OCI-LY7 (cell line): ENCODE data around the gene RAF1. TPM values are rescaled to one million over a fixed set of nuclear protein-coding genes. Genes with fewer than 3 reads are reported as not detected.

Experiments used
- BruUV-seq: library from RNA; stranded (reverse); fragments of 400-500 nt; replicated peaks from 2 replicates; lab custom pipeline; 2021; lab: Mats Ljungman, UMichigan
- CTCF ChIA-PET: fragments of 300-600 bp; sonication (Branson Sonifier 250); formaldehyde crosslinking; loops from one replicate; lab custom pipeline; 2022; ENCODE audit warnings: antibody characterized with exemption; ENCODE audit not compliant: unreplicated experiment; lab: Charles Lee
- POLR2A ChIA-PET: fragments of 300-600 bp; sonication (Branson Sonifier 250); formaldehyde crosslinking; loops from one replicate; lab custom pipeline; 2022; ENCODE audit warnings: antibody characterized with exemption; lab: Charles Lee
- DNase-seq: peaks from one replicate; pipeline ENCODE4 v3.0.0-alpha.2; 2015; ENCODE audit warnings: low spot score
- H2AFZ ChIP-seq: fragments of 200-600 bp; sonication (generic), shearing (Covaris generic); 2 replicates; pipeline ENCODE4 v1.6.1; 2014; ENCODE audit warnings: mild to moderate bottlenecking, antibody characterized with exemption, low read length, moderate library complexity
- H3K27ac ChIP-seq: fragments of 200-600 bp; sonication (generic); 2 replicates; pipeline ENCODE4 v1.5.1; 2014; ENCODE audit warnings: mixed run types, low read depth, mild to moderate bottlenecking, moderate library complexity, low read length, inconsistent platforms; ENCODE audit not compliant: poor library complexity, severe bottlenecking
- H3K36me3 ChIP-seq: fragments of 200-600 bp; sonication (generic); 2 replicates; pipeline ENCODE4 v1.6.1; 2014; ENCODE audit warnings: mild to moderate bottlenecking, antibody characterized with exemption, low read length, moderate library complexity, mixed read lengths; ENCODE audit not compliant: insufficient read depth
- H3K4me1 ChIP-seq: fragments of 200-600 bp; sonication (generic); 2 replicates; pipeline ENCODE4 v1.5.1; 2014; ENCODE audit warnings: mild to moderate bottlenecking, low read length; ENCODE audit not compliant: insufficient read depth, poor library complexity, severe bottlenecking
- H3K4me2 ChIP-seq: fragments of 200-600 bp; sonication (generic); 2 replicates; pipeline ENCODE4 v1.6.1; 2014; ENCODE audit warnings: mild to moderate bottlenecking, low read length
- H3K4me3 ChIP-seq: fragments of 200-600 bp; sonication (generic); 2 replicates; pipeline ENCODE4 v1.5.1; 2014; ENCODE audit warnings: mild to moderate bottlenecking, low read depth, low read length; ENCODE audit not compliant: poor library complexity, severe bottlenecking
- H3K79me2 ChIP-seq: fragments of 200-600 bp; sonication (generic); 2 replicates; pipeline ENCODE4 v1.6.1; 2016; ENCODE audit warnings: low read depth, mild to moderate bottlenecking, low read length, moderate library complexity, mixed read lengths; ENCODE audit not compliant: insufficient read depth
- H3K9me2 ChIP-seq: fragments of 200-600 bp; sonication (generic); 2 replicates; pipeline ENCODE4 v1.6.1; 2016; ENCODE audit warnings: mild to moderate bottlenecking, low read length, mixed read lengths; ENCODE audit not compliant: insufficient read depth
- H3K9me3 ChIP-seq: fragments of 200-600 bp; sonication (generic); 2 replicates; pipeline ENCODE4 v1.6.1; 2014; ENCODE audit warnings: mild to moderate bottlenecking, mixed run types, low read length, mixed read lengths
- H4K20me1 ChIP-seq: fragments of 200-600 bp; sonication (generic); 2 replicates; pipeline ENCODE4 v1.6.1; 2014; ENCODE audit warnings: mild to moderate bottlenecking, antibody characterized with exemption, low read length, moderate library complexity, mixed read lengths; ENCODE audit not compliant: insufficient read depth
- EZH2phosphoT487 ChIP-seq: fragments of 200-600 bp; sonication (generic); IDR thresholded peaks from 2 replicates; pipeline ENCODE4 v1.6.1; 2018; ENCODE audit warnings: low read depth, borderline replicate concordance, mild to moderate bottlenecking, mixed run types, antibody characterized with exemption, low read length, moderate library complexity, mixed read lengths
- intact Hi-C: fragments of 100-400 bp; cut with micrococcal nuclease; formaldehyde crosslinking; loops from one replicate; pipeline ENCODE4 v1.10.0; 2022; ENCODE audit not compliant: unreplicated experiment
- total RNA-seq, 2 experiments: library from RNA; depleted of rRNA in 1 of 2; stranded (reverse); fragments of >200 nt in 1 of 2; shearing (Covaris generic) in 1 of 2; gene quantifications; 2 replicates each; pipeline ENCODE4 v1.2.3, GENCODE V29; 2014 to 2022
- TF ChIP-seq, protein P1 (sequence below): fragments of 200-600 bp; sonication (generic); conservative IDR thresholded peaks from 2 replicates; pipeline ENCODE4 v1.5.1; 2014; ENCODE audit warnings: mild to moderate bottlenecking, antibody characterized with exemption, low read length, moderate library complexity, mixed read lengths

Gene RAF1
- total RNA-seq, 2 experiments from 2014 or later: 88.0 to 90.8 TPM

DNA sequence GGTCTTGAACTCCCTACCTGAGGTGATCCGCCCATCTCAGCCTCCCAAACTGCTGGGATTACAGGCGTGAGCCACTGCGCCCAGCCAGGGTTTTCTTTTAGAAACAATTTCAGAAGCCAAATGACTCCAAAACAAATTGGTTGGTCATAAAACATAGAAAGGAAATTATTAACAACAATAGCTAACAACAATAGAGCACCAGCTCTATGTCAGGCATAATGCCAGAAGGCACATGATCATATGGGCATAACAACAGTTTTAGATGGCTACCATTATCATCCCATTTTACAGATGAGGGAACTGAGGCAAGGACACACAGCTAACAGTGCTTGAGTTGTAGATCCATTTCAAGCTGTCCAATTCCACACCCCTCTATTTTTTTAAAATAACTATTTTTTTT is 22.2 kb upstream of the RAF1 start:
- H3K9me3 ChIP-seq: no peaks in the 10 kb centered on the region
- no peak overlapping the region for H2AFZ ChIP-seq
- ChIA-PET POLR2A (no interaction called here), CTCF (no interaction called here)
- no peak overlapping the region for H3K27ac ChIP-seq
- BruUV-seq: no TSS peak
- H3K9me2 ChIP-seq: no peaks in the 10 kb centered on the region
- no peak overlapping the region for H3K4me3 ChIP-seq
- H3K4me1 ChIP-seq: no peaks in the 10 kb centered on the region
- no peak for DNase-seq
- H4K20me1 ChIP-seq: no peaks in the 10 kb centered on the region
- H3K79me2 ChIP-seq: no peaks in the 10 kb centered on the region
- TF ChIP-seq EZH2phosphoT487: no peak
- TF ChIP-seq, protein P1, sequence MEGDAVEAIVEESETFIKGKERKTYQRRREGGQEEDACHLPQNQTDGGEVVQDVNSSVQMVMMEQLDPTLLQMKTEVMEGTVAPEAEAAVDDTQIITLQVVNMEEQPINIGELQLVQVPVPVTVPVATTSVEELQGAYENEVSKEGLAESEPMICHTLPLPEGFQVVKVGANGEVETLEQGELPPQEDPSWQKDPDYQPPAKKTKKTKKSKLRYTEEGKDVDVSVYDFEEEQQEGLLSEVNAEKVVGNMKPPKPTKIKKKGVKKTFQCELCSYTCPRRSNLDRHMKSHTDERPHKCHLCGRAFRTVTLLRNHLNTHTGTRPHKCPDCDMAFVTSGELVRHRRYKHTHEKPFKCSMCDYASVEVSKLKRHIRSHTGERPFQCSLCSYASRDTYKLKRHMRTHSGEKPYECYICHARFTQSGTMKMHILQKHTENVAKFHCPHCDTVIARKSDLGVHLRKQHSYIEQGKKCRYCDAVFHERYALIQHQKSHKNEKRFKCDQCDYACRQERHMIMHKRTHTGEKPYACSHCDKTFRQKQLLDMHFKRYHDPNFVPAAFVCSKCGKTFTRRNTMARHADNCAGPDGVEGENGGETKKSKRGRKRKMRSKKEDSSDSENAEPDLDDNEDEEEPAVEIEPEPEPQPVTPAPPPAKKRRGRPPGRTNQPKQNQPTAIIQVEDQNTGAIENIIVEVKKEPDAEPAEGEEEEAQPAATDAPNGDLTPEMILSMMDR: no peak
- no peaks in the 10 kb centered on the region for H3K36me3 ChIP-seq
- H3K4me2 ChIP-seq: no peak overlapping the region
- intact Hi-C loops: no loop called here

DNA sequence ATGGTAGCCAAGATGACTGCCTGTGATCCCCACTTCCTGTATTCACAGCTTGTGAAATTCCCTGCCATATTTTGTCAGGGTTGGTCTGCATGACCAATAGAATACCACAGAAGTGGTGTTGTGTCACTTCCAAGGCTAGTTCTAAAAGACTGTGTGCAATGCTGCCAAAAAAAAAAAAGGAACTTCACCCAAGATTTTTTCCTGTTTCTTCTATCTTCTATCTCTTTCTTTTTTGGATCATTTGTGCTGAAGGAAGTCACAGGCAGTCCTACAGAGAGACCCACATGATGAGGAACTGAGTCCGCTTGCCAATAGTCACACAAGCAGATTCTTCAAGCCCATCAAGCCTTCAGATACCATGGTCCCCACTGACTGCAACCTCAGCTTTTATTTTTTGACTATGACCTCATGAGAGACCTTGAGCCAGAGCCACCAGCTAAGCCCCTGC is 18.1 kb upstream of the RAF1 start:
- TF ChIP-seq EZH2phosphoT487: no peak
- TF ChIP-seq, protein P1: no peak
- Histone ChIP-seq H3K27ac (no peak overlapping the region), H3K4me2 (no peak overlapping the region), H3K79me2 (no peaks in the 10 kb centered on the region), H3K4me1 (no peaks in the 10 kb centered on the region), H4K20me1 (no peaks in the 10 kb centered on the region), H3K9me3 (no peaks in the 10 kb centered on the region), H3K4me3 (no peak overlapping the region), H3K36me3 (no peaks in the 10 kb centered on the region), H2AFZ (peak overlapping the region; percentile 30; the same call in 1 of the 2 replicates), H3K9me2 (no peaks in the 10 kb centered on the region)
- intact Hi-C loops: no loop called here
- no TSS peak for BruUV-seq
- no peak for DNase-seq
- CTCF ChIA-PET: no interaction called here
- POLR2A ChIA-PET: interaction anchor here (0.6 kb wide), 1 partner anchor 33 kb away, joined by 3 read pairs; no protein-coding TSS in a partner anchor

DNA sequence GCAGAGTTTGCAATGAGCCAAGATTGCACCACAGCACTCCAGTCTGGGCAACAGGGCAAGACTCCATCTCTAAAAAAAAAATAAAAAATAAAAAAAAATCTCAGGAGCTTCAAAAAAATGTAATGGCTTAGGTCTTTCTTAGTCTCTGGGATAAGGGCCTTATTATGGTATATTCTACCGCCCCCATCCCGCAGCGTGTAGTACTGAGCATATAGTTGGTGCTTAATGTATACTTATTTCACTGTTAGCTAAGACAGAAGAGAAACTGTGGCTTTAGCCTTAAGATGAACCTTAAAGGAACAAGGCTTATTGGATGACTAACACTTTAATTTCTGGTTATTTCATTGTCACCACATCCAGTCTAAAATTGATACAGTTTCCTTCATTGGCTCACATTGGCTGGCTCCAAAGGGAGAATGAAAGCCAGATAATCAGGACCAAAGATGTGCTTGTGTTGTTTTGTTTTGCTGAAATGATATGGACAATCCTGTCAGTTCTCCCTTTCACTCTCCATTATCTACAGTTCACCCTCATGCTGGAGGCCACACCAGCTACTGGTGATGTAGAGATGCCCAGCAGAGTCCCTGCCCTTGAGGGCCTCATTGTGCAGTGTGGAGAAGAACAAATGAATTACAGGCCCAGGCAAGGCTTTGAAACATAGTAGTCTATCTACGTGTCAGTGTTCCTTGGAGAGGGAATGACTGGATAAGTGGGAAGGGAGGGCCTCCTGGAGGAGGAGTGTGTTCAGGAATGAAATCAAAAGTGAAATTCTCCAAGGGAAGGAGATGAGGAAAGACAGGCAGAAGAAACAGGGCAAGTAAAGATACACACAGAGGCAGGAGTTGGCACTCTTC is 17.4 kb upstream of the RAF1 start:
- BruUV-seq: no TSS peak
- Histone ChIP-seq H3K27ac (no peak overlapping the region), H3K79me2 (no peaks in the 10 kb centered on the region), H3K4me1 (no peaks in the 10 kb centered on the region), H3K9me3 (no peaks in the 10 kb centered on the region), H4K20me1 (no peaks in the 10 kb centered on the region), H2AFZ (no peak overlapping the region), H3K9me2 (no peaks in the 10 kb centered on the region), H3K4me3 (no peak overlapping the region), H3K36me3 (no peaks in the 10 kb centered on the region), H3K4me2 (no peak overlapping the region)
- intact Hi-C loops: no loop called here
- POLR2A ChIA-PET: interaction anchor here (0.6 kb wide), 1 partner anchor 147 kb away, joined by 4 read pairs; no protein-coding TSS in a partner anchor
- CTCF ChIA-PET: no interaction called here
- DNase-seq: no peak
- TF ChIP-seq EZH2phosphoT487: no peak
- TF ChIP-seq, protein P1: no peak
